Measurements from ENCODE around the gene SH3BGRL2.

SH3BGRL2 gene

DNA sequence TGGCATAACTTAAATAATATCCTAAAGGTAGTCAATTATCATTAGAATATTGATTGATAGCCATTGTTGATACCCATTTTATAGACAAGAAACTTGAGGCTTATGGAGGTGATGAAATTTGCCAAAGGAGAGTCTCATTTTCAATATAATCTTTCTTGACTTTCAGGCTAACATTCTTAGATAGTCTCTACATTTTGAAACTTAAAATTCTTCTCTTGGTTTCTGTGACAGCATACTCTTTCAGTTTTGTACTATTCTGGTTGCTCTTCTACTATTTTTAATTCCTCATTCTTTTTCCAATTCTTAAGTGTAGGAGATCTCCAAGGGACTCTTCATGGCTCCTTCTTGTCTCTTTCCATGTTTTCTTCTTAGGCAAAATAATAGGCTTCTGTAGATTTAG is 3.7 kb upstream of the SH3BGRL2 start:
- Histone ChIP-seq H3K4me2 (ENCODE audit: low read length) (no peak overlapping the region), H3K27me3 (ENCODE audit: low read depth, low read length) (no peaks in the 10 kb centered on the region)

DNA sequence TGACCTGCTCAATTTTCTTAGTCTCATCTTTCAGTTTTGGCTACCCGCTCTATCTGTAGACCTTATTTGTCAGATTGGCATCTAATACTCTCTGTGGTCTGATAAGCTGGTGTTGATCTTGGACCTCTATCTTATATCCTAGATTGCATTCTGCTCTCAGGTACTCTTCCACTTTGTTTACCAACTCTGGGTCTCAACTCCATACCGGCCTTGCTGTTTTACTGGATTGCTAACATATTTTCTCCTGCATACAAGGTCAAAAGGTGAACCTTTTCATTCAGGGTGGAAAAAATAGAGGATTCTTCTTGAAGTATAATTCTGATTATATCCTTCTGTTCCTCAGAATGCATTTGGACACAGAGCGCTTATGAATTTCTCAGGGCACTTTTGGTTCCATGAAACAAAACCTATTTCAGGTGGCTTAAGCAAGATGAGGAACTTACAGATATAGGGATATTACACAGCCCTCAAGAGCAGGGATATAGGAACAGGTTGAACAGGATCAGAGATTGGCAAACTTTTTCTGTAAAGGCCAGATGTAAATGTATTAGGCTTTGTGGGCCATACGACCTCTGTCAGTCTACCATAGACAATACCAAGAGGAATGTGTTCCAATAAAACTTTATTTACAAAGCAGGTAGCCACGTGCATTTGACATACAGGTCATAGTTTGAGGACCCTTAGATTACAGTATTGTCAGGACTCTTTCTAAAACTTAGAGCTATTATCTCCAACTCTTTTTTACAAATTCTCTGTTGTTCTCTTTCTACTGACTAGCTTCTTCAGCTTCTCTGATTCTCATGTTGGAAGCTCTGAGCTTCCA is 2.5 kb upstream of the SH3BGRL2 start:
- H3K36me3 ChIP-seq (replicated peaks; ENCODE audit: low read depth, low read length), result no peaks in the 10 kb centered on the region
- no peaks in the 10 kb centered on the region for H3K9me3 ChIP-seq (ENCODE audit: insufficient read depth, low read length)
- H3K27me3 ChIP-seq (ENCODE audit: low read depth, low read length), result no peaks in the 10 kb centered on the region
- TF ChIP-seq, protein P1, sequence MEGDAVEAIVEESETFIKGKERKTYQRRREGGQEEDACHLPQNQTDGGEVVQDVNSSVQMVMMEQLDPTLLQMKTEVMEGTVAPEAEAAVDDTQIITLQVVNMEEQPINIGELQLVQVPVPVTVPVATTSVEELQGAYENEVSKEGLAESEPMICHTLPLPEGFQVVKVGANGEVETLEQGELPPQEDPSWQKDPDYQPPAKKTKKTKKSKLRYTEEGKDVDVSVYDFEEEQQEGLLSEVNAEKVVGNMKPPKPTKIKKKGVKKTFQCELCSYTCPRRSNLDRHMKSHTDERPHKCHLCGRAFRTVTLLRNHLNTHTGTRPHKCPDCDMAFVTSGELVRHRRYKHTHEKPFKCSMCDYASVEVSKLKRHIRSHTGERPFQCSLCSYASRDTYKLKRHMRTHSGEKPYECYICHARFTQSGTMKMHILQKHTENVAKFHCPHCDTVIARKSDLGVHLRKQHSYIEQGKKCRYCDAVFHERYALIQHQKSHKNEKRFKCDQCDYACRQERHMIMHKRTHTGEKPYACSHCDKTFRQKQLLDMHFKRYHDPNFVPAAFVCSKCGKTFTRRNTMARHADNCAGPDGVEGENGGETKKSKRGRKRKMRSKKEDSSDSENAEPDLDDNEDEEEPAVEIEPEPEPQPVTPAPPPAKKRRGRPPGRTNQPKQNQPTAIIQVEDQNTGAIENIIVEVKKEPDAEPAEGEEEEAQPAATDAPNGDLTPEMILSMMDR (IDR thresholded peaks at IDR 0.05; ENCODE audit: low read depth, low read length), result no peak
- no peak for TF ChIP-seq EZH2phosphoT487 (IDR thresholded peaks at IDR 0.05; ENCODE audit: low read depth)
- H3K27ac ChIP-seq (ENCODE audit: low read length), result no peak overlapping the region
- H4K20me1 ChIP-seq (ENCODE audit: insufficient read depth, low read length), result no peaks in the 10 kb centered on the region
- no peak overlapping the region for H3K4me2 ChIP-seq (ENCODE audit: low read length)
- no peak overlapping the region for H3K4me3 ChIP-seq (ENCODE audit: low read length)
- H2AFZ ChIP-seq (ENCODE audit: low read depth, low read length), result no peak overlapping the region
- no peak overlapping the region for H3K9ac ChIP-seq (ENCODE audit: low read length)
- no peaks in the 10 kb centered on the region for H3K79me2 ChIP-seq (ENCODE audit: low read length)
- no peaks in the 10 kb centered on the region for H3K4me1 ChIP-seq (ENCODE audit: low read length)

More for the DNA sequence above, 3.7 kb upstream of the SH3BGRL2 start:
- Histone ChIP-seq H3K36me3 (replicated peaks; ENCODE audit: low read depth, low read length) (no peaks in the 10 kb centered on the region), H3K79me2 (ENCODE audit: low read length) (no peaks in the 10 kb centered on the region), H2AFZ (ENCODE audit: low read depth, low read length) (no peak overlapping the region), H3K4me3 (ENCODE audit: low read length) (no peak overlapping the region), H3K27ac (ENCODE audit: low read length) (no peak overlapping the region), H3K9me3 (ENCODE audit: insufficient read depth, low read length) (no peaks in the 10 kb centered on the region), H3K9ac (ENCODE audit: low read length) (no peak overlapping the region), H3K4me1 (ENCODE audit: low read length) (no peaks in the 10 kb centered on the region), H4K20me1 (ENCODE audit: insufficient read depth, low read length) (no peaks in the 10 kb centered on the region)
- no peak for TF ChIP-seq EZH2phosphoT487 (IDR thresholded peaks at IDR 0.05; ENCODE audit: low read depth)
- TF ChIP-seq, protein P1 (IDR thresholded peaks at IDR 0.05; ENCODE audit: low read depth, low read length), result no peak

DNA sequence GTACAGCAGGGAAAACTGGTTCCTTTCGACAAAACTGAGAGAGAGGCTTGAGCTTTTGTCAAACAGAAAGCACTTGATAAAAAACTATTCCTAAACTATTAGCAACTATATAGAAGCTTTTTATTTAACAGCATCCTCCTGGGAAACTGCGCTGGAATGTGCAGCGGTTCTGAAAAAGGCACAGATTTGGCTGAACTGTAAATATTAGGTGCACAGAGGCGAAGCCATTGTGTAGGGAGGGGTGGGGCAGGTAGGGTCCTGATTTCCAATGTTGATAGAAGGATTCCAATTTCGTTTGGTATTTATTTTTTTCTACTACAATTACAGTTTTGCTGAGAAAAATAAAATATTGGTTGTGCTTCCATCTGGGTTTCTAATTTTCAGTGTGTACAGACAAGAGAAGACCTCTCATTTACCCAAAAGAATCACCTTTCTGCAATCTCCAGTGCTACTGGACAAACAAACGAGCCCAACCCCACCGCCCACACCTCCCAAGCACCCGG is 698 bp upstream of the SH3BGRL2 start:
- H3K4me3 ChIP-seq (ENCODE audit: low read length), result no peak overlapping the region
- H3K4me1 ChIP-seq (ENCODE audit: low read length), result no peaks in the 10 kb centered on the region
- H3K9ac ChIP-seq (ENCODE audit: low read length), result no peak overlapping the region

DNA sequence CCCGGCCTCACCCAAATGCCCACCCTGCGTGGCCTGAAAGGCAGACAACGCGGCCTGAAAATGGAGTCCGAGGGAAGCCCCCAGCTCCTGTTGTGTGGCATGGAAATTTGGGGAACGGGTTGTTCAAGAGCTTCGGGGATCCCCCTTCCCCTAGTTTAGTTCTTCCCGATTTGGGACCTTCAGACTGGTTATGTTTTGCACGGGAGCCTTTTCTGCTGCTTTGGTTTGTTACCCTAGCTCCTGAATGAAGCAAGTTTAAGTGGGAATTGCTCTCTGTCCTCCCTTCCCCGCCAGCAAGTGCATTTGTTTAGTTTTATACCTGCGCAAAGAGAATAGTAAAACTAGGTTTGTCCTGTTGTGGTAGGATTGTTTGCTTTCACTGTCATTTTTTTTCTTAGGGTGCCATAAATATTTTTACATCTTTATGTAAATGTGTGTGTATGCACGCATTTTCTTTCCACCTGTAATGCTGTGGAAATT is 604 bp downstream of the SH3BGRL2 start:
- Histone ChIP-seq H3K4me1 (ENCODE audit: low read length) (no peaks in the 10 kb centered on the region), H3K9me3 (ENCODE audit: insufficient read depth, low read length) (no peaks in the 10 kb centered on the region), H3K4me2 (ENCODE audit: low read length) (no peak overlapping the region), H3K27ac (ENCODE audit: low read length) (no peak overlapping the region), H2AFZ (ENCODE audit: low read depth, low read length) (no peak overlapping the region), H3K4me3 (ENCODE audit: low read length) (no peak overlapping the region), H3K9ac (ENCODE audit: low read length) (no peak overlapping the region), H3K27me3 (ENCODE audit: low read depth, low read length) (peaks cover 18% of the 10 kb centered on the region), H4K20me1 (ENCODE audit: insufficient read depth, low read length) (no peaks in the 10 kb centered on the region), H3K79me2 (ENCODE audit: low read length) (no peaks in the 10 kb centered on the region), H3K36me3 (replicated peaks; ENCODE audit: low read depth, low read length) (no peaks in the 10 kb centered on the region)
- TF ChIP-seq, protein P1 (IDR thresholded peaks at IDR 0.05; ENCODE audit: low read depth, low read length), result no peak
- no peak for TF ChIP-seq EZH2phosphoT487 (IDR thresholded peaks at IDR 0.05; ENCODE audit: low read depth)

More for the DNA sequence above, 698 bp upstream of the SH3BGRL2 start:
- Histone ChIP-seq H4K20me1 (ENCODE audit: insufficient read depth, low read length) (no peaks in the 10 kb centered on the region), H3K27me3 (ENCODE audit: low read depth, low read length) (peaks cover 7% of the 10 kb centered on the region), H3K9me3 (ENCODE audit: insufficient read depth, low read length) (no peaks in the 10 kb centered on the region), H3K27ac (ENCODE audit: low read length) (no peak overlapping the region), H3K4me2 (ENCODE audit: low read length) (no peak overlapping the region), H3K79me2 (ENCODE audit: low read length) (no peaks in the 10 kb centered on the region), H3K36me3 (replicated peaks; ENCODE audit: low read depth, low read length) (no peaks in the 10 kb centered on the region), H2AFZ (ENCODE audit: low read depth, low read length) (no peak overlapping the region)
- TF ChIP-seq, protein P1 (IDR thresholded peaks at IDR 0.05; ENCODE audit: low read depth, low read length), result no peak
- TF ChIP-seq EZH2phosphoT487 (IDR thresholded peaks at IDR 0.05; ENCODE audit: low read depth), result no peak

Data from OCI-LY3 (cell line).